NB4 (cell line): ENCODE results near the gene SLC2A1.

Experiments
- DNase-seq: peaks from one replicate; pipeline ENCODE4 v3.0.0; 2010; ENCODE audit warnings: low read depth
- H3K4me3 ChIP-seq: one replicate; pipeline ENCODE4 v1.5.1; 2011; ENCODE audit warnings: mild to moderate bottlenecking, low read depth, low read length, moderate library complexity
- CTCF ChIP-seq: IDR thresholded peaks from one replicate; pipeline ENCODE4 v1.5.1; 2012; ENCODE audit warnings: low read depth, low read length
- MAX ChIP-seq: IDR thresholded peaks from 2 replicates; pipeline ENCODE4 v1.6.1; 2011; ENCODE audit warnings: low read depth, low read length
- MYC ChIP-seq: IDR thresholded peaks from 2 replicates; pipeline ENCODE4 v1.6.1; 2011; ENCODE audit warnings: low read depth, low read length
- POLR2A ChIP-seq: IDR thresholded peaks from 2 replicates; pipeline ENCODE4 v1.6.1; 2011; ENCODE audit warnings: mild to moderate bottlenecking; ENCODE audit not compliant: insufficient read length; ENCODE audit errors: extremely low read depth

The SLC2A1 gene

DNA sequence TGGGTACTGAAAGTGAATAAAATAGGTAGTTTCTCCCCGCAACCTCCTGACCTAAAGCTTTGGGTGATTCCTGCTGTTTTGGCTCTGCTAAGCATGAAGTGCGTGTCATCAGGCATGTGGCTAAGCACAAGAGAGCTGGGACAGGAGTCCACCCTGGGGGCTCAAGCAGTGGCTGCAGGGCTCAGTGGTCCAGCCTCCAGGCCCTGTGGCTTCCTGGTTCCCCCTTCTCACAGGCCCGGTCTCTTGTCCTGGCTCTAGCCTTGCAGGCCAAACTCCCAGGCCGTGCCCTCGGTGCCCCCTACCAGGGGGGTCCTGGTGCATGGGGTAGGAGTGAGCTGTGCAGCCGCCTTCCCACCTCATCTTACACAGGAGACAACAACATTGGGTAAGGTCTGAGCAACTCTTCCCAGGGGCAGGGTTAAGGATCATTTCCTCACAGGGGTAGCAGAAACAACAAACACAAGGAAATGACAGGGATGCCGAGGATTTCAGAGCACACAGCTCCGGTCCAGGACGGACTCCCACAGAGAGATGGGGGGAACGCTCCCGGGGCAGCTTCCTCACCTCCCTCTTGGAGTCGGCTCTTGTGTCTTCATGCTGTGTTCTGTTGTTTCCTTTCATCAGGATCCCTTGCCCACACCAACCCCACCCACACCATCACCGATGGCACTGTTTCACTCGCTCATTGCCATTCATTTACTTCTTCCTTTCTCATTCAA is 19.8 kb upstream of the SLC2A1 start:
- H3K4me3 ChIP-seq: no peak overlapping the region

DNA sequence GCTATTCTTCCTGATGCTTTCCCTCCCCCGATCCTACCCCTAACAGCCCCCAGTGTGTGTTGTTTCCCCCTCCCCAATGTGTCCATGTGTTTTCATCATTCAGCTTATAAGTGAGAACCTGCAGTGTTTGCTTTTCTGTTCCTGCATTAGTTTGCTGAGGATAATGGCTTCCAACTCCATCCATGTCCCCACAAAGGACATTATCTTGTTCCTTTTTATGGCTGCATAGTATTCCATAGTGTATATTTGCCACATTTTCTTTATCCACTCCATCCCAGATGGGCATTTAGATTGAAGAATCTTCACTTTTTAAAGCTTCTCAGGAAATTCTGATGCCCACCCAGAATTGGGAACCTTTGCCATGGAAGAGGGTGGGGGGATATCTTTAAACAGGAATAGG is 19.0 kb upstream of the SLC2A1 start:
- no peak overlapping the region for H3K4me3 ChIP-seq
- no peak for DNase-seq
- TF ChIP-seq MAX (no peak), MYC (no peak), CTCF (no peak)

More for the DNA sequence above, 19.8 kb upstream of the SLC2A1 start:
- no peak for DNase-seq
- TF ChIP-seq POLR2A: no peak
- TF ChIP-seq MYC: no peak

- TF ChIP-seq MYC (no peak), MAX (no peak), POLR2A (no peak)
- no peak overlapping the region for H3K4me3 ChIP-seq
- DNase-seq: no peak
Measured at GRCh38 chr1:42975561-42976225, 17.0 kb upstream of the SLC2A1 start.

DNA sequence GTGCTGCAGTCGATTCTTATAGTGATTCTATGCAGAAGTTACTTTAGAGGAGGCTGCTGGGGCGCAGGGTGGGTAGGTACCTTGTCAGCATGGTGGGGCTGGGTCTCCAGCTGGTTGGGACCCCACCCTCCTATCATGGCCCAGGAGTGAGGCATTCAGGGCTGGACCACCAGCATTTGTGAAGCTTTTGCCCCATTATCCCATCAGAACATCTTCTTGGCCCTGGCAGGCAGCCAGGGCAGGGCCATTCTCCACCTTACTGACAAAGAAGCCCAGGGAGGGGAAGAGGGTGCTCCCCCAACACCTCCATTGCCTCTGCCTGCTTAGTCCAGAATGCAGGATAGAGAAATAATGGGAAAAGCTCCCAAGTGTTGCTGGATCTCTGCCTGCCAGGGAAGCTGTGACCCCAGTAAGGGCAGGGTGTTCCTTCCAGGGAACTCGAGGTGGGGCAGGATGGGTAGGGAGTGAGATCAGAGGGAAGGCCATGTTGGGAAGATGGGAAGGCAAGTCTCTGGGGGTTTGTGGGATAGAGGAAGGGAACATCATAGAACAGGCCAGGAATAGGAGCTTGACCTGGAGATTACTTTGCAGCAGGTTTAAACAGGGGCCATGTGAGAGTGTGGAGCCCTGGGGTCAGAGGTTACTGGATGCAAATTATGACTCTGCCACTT is 16.2 kb upstream of the SLC2A1 start:
- no peak for DNase-seq
- TF ChIP-seq MAX (no peak), POLR2A (no peak), CTCF (no peak), MYC (no peak)
- no peak overlapping the region for H3K4me3 ChIP-seq

- TF ChIP-seq POLR2A: no peak
- no peak for TF ChIP-seq MYC
- TF ChIP-seq CTCF: no peak
- TF ChIP-seq MAX: no peak
- DNase-seq: no peak
Measured at GRCh38 chr1:42973799-42974198, 15.1 kb upstream of the SLC2A1 start.

GRCh38 chr1:42973286-42973685 is 14.6 kb upstream of the SLC2A1 start:
- H3K4me3 ChIP-seq: no peak overlapping the region
- TF ChIP-seq MAX (no peak), CTCF (no peak), MYC (no peak), POLR2A (no peak)
- DNase-seq: no peak

More at GRCh38 chr1:42973799-42974198, 15.1 kb upstream of the SLC2A1 start:
- no peak overlapping the region for H3K4me3 ChIP-seq
